Measurements from ENCODE around the gene COPS6.
A peak's percentile ranks its signal among the peaks of the same experiment; 100 is the strongest.
"Not testable (repeated sequence)": the region's sequence is repeated elsewhere in the genome, so short reads cannot be mapped to it uniquely, and the experiment has no call there.

COPS6 gene

DNA sequence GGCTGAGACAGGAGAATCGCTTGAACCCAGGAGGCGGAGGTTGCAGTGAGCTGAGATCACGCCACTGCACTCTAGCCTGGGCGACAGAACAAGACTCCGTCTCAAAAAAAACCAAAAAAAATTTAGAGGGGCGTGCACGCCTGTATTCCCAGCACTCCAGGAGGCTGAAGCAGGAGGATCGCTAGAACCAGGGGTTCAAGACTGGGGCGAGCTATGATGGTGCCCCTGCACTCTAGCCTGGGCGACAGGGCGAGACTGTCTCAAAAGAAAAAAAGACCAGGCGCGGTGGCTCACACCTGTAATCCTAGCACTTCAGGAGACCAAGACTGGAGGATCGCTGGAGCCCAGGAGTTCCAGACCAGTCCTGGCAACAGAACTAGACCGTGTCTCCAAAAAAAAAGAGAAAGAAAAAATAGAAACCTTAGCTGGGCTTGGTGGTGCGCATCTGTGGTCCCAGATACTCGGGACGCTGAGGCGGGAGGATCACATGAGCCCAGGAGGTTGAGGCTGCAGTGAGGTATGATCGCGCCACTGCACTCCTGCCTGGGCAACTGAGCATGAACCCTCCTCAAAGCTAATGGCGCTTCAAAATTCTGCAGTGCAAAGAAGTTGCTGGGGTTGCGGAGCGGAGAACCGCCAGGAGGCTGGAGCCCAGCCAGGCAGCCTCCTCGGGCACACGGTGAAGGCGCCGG is 37.6 kb downstream of the COPS6 start:
- no peak for DNase-seq (ENCODE audit: low read depth in 3 of 3, low spot score in 1 of 3)

DNA sequence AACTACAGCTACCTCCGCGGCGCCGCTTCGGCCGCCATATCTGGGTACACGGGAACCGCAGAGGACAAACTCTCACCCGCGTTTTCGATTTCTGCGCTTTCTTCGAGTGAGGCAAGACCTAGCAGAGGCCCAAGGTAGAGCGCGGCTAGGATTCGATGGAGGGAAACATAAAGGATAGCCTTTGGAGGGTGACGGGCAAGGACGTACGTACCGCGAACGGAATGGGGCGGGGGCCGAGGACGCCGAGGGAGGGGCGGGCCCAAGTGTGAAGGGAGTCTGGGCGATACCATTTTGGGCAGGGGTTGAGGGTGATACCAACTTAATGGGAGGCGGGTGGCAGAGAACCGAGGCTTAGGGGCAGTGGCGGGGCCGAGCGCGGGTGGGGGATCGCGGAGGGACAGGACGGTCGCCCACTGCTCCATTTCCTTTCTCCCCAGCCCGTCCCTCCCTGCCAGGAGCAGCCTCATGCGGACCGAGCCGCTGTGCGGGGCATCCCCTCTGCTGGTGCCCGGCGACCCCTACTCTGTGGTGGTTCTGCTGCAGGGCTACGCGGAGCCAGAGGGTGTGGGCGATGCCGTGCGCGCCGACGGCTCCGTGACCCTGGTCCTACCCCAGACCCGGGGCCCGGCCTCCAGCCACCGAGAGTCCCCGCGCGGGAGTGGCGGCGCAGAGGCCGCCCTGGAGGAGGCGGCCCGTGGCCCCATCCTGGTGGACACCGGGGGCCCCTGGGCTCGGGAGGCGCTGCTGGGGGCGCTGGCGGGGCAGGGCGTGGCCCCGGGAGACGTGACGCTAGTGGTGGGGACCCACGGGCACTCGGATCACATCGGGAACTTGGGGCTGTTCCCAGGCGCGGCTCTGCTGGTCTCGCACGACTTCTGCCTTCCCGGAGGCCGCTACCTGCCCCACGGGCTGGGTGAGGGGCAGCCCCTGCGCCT is 38.4 kb downstream of the COPS6 start, which contains the start of gene MBLAC1:
TSS of gene MBLAC1 (plus strand) at position 37 of the 935 bp plus-strand sequence. CDS start at position 466, 429 bp downstream.
- peak; percentile 72 to 81 (median 81) for DNase-seq (ENCODE audit: low read depth in 3 of 3, low spot score in 1 of 3)

DNA sequence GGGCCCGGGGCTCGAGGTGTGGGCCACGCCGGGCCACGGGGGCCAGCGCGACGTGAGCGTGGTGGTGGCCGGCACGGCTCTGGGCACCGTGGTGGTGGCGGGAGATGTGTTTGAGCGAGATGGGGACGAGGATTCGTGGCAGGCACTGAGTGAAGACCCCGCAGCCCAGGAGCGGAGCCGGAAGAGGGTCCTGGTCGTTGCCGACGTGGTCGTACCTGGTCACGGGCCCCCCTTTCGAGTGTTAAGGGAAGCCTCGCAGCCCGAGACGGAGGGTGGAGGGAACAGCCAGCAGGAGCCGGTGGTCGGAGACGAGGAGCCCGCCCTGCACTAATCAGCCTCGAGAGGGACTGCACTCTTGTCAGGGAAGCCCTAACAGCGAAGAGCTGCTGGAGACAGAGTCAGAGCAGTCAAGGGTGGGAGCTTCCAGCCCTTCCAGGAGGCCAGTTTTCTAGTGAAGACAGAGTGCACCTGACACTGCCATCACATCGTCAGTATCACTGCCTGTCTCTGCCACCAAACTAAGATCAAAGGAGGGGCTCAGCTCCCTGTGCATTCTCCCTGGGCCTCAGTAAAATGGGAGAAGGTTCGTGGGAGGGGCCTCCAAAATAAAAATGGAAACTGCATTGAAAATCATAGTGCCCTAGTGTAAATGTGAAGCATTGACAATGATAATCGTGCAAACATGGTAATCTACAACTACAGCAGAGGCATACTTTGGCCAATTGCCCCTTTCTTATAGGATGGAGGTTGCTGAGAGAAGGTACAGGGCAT is 39.3 kb downstream of the COPS6 start:
- DNase-seq (ENCODE audit: low read depth in 3 of 3, low spot score in 1 of 3) = peak in 1 of 3 donors; percentile 9

DNA sequence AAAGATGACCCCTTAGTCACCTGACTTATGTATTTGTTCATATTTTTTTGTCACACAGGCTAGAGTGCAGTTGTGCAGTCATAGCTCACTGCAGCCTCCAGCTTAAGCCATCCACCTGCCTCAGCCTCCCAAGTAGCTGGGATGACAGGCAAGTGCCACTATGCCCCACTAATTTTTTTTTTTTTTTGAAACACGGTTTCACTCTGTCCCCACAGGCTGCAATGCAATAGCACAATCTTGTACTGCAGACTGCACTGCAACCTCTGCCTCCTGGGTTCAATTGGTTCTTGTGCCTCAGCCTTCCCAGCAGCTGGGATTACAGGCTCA is 39.8 kb downstream of the COPS6 start:
- DNase-seq (ENCODE audit: low read depth in 3 of 3, low spot score in 1 of 3) = no peak

DNA sequence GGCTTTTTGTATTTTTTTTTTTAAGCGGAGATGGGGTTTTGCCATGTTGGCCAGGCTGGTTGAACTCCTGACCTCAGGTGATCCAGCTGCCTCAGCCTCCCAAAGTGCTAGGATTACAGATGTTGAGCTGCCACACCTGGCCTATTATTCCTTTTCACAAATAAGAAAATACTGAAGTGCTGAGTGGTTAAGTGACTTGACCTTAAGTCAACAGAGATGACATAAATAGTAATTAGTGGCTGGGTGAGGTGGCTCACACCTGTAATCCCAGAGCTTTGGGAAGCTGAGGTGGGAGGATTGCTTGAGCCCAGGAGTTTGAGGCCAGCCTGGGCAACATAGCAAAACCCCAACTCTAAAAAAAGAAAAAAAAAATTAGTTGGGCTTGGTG is 41.4 kb downstream of the COPS6 start:
- DNase-seq (ENCODE audit: low read depth in 3 of 3, low spot score in 1 of 3) = not testable (repeated sequence)

DNA sequence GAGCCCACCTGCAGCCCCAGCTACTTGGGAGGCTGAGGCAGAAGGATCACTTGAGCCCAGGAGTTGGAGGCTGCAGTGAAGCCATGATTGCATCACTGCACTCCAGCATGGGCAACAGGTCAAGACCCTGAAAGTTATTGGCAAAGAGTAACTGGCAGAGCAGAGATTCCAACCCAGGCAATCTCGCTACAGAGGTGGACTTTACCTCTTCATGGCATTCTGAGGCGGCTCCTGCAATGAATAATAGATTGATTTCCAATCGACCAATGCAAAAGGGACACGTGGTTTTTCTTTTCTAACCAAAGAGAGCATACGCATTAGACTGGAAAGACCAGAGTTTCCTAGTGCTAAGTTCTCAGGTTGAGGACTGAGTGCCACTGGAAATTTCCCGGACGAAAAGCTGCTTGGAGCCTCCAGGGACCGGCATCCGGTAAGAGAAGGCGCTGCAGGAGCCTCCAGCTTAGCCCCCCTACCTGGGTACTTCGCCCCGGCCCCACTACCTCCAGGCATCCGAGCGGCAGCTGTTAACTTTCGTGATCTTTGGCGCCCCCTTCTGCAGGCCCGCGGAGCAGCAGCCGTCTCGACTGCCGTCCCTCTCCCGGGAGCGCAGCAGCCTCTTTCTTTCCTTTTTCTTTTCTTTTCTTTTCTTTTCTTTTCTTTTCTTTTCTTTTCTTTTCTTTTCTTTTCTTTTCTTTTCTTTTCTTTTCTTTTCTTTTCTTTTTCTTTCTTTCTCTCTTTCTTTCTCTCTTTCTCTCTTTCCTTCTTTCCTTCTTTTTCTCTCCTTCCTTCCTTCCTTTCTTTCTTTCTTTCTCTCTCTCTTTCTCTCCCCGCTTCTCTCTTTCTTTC is 42.1 kb downstream of the COPS6 start:
- DNase-seq (ENCODE audit: low read depth in 3 of 3, low spot score in 1 of 3) = peak; percentile 51 to 78 (median 74)

DNA sequence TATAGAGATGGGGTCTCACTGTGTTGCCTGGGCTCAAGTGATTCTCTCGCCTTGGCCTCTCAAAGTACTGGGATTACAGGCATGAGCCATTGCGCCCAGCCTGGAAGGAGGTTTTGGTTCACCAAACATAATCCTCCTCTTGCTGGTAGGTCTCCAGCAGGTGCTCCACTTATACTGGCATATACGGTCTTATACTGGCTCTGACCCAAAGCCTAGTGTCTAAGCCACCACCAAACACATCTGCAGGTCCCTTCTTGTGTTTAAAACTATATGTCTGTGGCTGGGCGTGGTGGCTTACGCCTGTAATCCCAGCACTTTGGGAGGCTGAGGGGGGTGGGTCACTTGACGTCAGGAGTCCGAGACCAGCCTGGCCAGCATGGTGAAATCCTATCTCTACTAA is 43.4 kb downstream of the COPS6 start:
- no peak for DNase-seq (ENCODE audit: low read depth in 3 of 3, low spot score in 1 of 3)

DNA sequence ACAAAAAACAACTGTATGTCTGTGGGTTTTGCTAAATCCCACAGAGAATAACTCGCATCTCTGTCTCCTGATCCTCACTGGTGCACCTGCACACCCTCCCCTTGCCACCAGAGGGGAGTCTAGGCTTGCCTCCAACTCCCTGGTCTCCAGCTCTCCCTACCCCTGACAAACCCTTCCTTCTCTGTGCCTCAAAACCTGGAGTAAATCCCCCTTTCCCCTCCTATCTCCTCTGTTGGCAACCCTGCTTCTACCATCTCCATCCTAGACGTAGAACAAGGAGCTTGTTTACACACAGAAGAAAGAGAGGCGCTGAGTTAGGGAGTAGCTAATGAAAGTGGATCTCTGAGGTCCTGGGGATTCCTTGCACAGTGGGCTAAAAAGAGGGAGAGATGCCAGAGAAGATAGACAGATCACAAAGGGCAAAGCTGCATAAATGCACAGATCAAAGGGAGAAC is 44.0 kb downstream of the COPS6 start:
- DNase-seq (ENCODE audit: low read depth in 3 of 3, low spot score in 1 of 3) = peak; percentile 27 to 45 (median 43)

DNA sequence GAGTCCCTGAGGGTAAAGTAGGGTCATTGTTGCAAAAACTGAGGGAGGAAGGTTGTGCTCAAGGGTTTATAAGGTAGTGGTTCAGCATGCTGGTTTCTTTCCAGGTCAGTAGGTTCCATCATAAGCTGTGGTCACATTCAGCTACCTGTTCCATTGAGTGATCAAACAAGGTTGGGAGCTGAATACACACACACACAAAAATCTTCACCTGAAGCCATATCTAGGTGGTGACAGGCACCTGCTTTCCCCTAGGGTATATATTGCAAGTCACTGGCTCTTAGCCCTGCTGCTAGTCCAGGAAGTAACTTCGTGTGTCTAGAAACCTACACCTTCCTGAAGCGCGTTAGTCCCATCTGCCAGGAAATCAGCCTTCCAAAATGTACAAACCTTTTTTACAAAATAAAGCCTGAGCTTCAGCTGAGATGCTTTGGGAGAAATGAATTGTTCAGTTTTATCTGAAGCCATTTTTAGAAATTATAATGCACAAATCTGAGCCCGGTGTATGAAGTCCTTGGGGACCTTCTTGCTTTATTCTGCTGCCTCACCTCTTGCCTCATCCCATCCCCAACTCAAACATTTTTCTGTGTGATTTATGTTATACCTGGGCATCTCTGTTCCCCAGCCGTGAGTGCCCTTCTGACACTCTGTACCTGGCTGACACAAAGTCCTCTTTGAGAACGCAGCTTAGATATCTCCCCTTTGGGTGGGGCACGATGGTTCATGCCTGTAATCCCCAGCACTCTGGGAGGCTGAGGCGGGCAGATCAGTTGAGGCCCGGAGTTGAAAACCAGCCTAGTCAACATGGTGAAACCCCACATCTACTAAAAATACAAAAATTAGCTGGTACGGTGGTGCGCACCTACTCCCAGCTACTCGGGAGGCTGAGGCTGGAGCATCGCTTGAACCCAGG is 49.3 kb downstream of the COPS6 start:
- DNase-seq (ENCODE audit: low read depth in 3 of 3, low spot score in 1 of 3) = no peak

DNA sequence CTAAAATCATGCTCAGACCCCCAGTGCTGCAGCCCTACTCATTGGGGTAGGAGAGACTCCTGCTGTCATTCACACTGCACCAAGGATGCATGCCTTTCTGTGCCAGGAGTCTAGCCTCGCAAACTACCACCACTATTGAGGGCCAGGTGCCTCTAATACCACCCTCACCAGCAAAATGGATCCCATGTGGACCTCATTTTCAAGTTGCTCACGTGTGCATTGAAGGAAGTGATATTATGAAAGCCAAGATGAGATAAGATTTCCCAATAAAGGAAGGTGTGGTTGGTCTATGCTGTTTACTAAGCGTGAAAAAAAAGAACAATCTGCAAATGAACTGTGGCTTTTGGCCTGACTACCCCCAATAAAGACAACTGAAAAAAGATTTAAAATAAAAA is 52.8 kb downstream of the COPS6 start:
- DNase-seq (ENCODE audit: low read depth in 3 of 3, low spot score in 1 of 3) = no peak

All from stimulated activated CD4-positive, alpha-beta T cell treated with anti-CD3 and anti-CD28 coated beads, TNF-alpha, amount 100 ng/mL, for 1 hour (primary cell).